Measurements from ENCODE around the gene DOCK4. TPM values are rescaled to one million over a fixed set of nuclear protein-coding genes. Genes with fewer than 3 reads are reported as not detected.

Gene DOCK4
- total RNA-seq, 1 donor from 2014 or later, result 60.3 TPM

GRCh38 chr7:112162784-112163506 lies 43.3 kb downstream of the DOCK4 start:
- no peak overlapping the region for H3K4me3 Mint-ChIP-seq (ENCODE audit: unreplicated experiment)
- DNase-seq, result no peak
- no peaks in the 10 kb centered on the region for H3K36me3 Mint-ChIP-seq (ENCODE audit: unreplicated experiment)
- peaks cover 3% of the 10 kb centered on the region for H3K9me3 Mint-ChIP-seq (ENCODE audit: unreplicated experiment)
- TF ChIP-seq, protein P1, sequence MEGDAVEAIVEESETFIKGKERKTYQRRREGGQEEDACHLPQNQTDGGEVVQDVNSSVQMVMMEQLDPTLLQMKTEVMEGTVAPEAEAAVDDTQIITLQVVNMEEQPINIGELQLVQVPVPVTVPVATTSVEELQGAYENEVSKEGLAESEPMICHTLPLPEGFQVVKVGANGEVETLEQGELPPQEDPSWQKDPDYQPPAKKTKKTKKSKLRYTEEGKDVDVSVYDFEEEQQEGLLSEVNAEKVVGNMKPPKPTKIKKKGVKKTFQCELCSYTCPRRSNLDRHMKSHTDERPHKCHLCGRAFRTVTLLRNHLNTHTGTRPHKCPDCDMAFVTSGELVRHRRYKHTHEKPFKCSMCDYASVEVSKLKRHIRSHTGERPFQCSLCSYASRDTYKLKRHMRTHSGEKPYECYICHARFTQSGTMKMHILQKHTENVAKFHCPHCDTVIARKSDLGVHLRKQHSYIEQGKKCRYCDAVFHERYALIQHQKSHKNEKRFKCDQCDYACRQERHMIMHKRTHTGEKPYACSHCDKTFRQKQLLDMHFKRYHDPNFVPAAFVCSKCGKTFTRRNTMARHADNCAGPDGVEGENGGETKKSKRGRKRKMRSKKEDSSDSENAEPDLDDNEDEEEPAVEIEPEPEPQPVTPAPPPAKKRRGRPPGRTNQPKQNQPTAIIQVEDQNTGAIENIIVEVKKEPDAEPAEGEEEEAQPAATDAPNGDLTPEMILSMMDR (IDR thresholded peaks at IDR 0.05; ENCODE audit: partially characterized antibody, unreplicated experiment), result no peak
- peaks cover 30% of the 10 kb centered on the region for H3K4me1 Mint-ChIP-seq (ENCODE audit: low read depth, unreplicated experiment)
- no peaks in the 10 kb centered on the region for H3K27me3 Mint-ChIP-seq (ENCODE audit: unreplicated experiment)
- H3K27ac Mint-ChIP-seq (ENCODE audit: unreplicated experiment), result no peak overlapping the region

- TF ChIP-seq, protein P1 (IDR thresholded peaks at IDR 0.05; ENCODE audit: partially characterized antibody, unreplicated experiment), result no peak
- Mint-ChIP-seq H3K4me1 (ENCODE audit: low read depth, unreplicated experiment) (peaks cover 33% of the 10 kb centered on the region), H3K4me3 (ENCODE audit: unreplicated experiment) (no peak overlapping the region), H3K27ac (ENCODE audit: unreplicated experiment) (no peak overlapping the region), H3K27me3 (ENCODE audit: unreplicated experiment) (no peaks in the 10 kb centered on the region), H3K36me3 (ENCODE audit: unreplicated experiment) (no peaks in the 10 kb centered on the region), H3K9me3 (ENCODE audit: unreplicated experiment) (peaks cover 3% of the 10 kb centered on the region)
- peak; percentile 59 for DNase-seq
Measured at GRCh38 chr7:112162142-112162766, 43.9 kb downstream of the DOCK4 start.

- no peak for DNase-seq
- H3K27ac Mint-ChIP-seq (ENCODE audit: unreplicated experiment), result no peak overlapping the region
- TF ChIP-seq, protein P1 (IDR thresholded peaks at IDR 0.05; ENCODE audit: partially characterized antibody, unreplicated experiment), result no peak
- no peaks in the 10 kb centered on the region for H3K27me3 Mint-ChIP-seq (ENCODE audit: unreplicated experiment)
- peaks cover 36% of the 10 kb centered on the region for H3K4me1 Mint-ChIP-seq (ENCODE audit: low read depth, unreplicated experiment)
- peaks cover 3% of the 10 kb centered on the region for H3K9me3 Mint-ChIP-seq (ENCODE audit: unreplicated experiment)
- H3K36me3 Mint-ChIP-seq (ENCODE audit: unreplicated experiment), result no peaks in the 10 kb centered on the region
- H3K4me3 Mint-ChIP-seq (ENCODE audit: unreplicated experiment), result no peak overlapping the region
Measured at GRCh38 chr7:112161253-112162141, 44.7 kb downstream of the DOCK4 start.

GRCh38 chr7:112160771-112161150 lies 45.4 kb downstream of the DOCK4 start:
- no peaks in the 10 kb centered on the region for H3K36me3 Mint-ChIP-seq (ENCODE audit: unreplicated experiment)
- no peak overlapping the region for H3K27ac Mint-ChIP-seq (ENCODE audit: unreplicated experiment)
- TF ChIP-seq, protein P1 (IDR thresholded peaks at IDR 0.05; ENCODE audit: partially characterized antibody, unreplicated experiment), result no peak
- no peak for DNase-seq
- H3K9me3 Mint-ChIP-seq (ENCODE audit: unreplicated experiment), result peaks cover 3% of the 10 kb centered on the region
- H3K27me3 Mint-ChIP-seq (ENCODE audit: unreplicated experiment), result no peaks in the 10 kb centered on the region
- no peak overlapping the region for H3K4me3 Mint-ChIP-seq (ENCODE audit: unreplicated experiment)
- H3K4me1 Mint-ChIP-seq (ENCODE audit: low read depth, unreplicated experiment), result peaks cover 36% of the 10 kb centered on the region
